Sigmoid colon (tissue), 4 donors: ENCODE measurements around the gene DDN.

Experiments used
- EP300 ChIP-seq, 4 donors: sonication (generic); formaldehyde crosslinking; IDR thresholded peaks; one replicate each; pipeline ENCODE4 v1.6.1; 2017; ENCODE audit warnings: antibody characterized with exemption in 4 of 4
- POLR2A ChIP-seq, 2 donors: fragments of 450-650 bp; IDR thresholded peaks; one replicate each; pipeline ENCODE4 v1.6.1; 2016; ENCODE audit warnings: antibody characterized with exemption in 2 of 2, mild to moderate bottlenecking in 2 of 2, moderate library complexity in 2 of 2
- POLR2AphosphoS5 ChIP-seq, 4 donors: sonication (generic); formaldehyde crosslinking; IDR thresholded peaks; one replicate each; pipeline ENCODE4 v1.6.1; 2017; ENCODE audit warnings: antibody characterized with exemption in 4 of 4
- TF ChIP-seq, protein P1 (sequence below), 4 experiments: fragments of 450-650 bp in 3 of 4; fragments of 200-600 bp in 1 of 4; IDR thresholded peaks; one replicate each; pipeline ENCODE4 v1.5.1; 2016 to 2019; ENCODE audit warnings: antibody characterized with exemption in 4 of 4, mild to moderate bottlenecking in 3 of 4, moderate library complexity in 2 of 4

DNA sequence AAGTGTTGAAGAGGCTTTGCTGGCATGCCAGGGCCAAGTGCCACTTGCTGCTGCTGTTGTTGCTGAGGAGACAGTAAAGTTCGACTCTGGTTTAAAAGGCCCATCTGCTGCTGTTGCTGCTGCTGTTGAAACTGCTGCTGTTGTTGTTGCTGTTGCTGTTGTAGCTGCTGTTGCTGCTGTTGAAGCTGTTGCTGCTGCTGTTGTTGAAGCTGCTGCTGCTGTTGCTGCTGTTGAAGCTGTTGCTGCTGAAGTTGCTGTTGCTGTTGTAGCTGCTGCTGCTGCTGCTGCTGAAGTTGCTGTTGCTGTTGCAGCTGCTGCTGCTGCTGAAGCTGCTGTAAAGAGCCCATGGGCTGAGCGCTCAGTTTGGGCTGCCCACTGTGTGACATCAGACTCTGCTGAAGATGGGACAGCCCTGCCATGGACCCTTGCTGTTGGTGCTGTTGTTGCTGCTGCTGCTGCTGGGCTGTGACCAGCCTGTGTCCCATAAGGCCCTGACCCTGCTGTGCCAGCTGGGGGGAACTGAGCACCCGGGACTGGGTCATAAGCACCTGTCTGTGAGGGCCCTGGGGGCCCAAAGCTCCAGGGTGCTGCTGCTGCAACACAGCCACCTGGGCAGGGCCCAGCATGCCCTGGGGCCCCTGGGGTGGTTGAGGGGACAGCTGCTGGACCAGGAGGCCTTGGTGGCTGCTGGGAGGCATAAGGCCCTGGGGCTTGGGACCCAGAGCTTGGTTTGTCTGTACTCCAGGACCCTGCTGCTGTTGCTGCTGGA is 33.7 kb upstream of the DDN start:
- TF ChIP-seq POLR2AphosphoS5 (IDR thresholded peaks at IDR 0.05) (no peak), EP300 (IDR thresholded peaks at IDR 0.05) (no peak), POLR2A (IDR thresholded peaks at IDR 0.05) (no peak)
- TF ChIP-seq, protein P1, sequence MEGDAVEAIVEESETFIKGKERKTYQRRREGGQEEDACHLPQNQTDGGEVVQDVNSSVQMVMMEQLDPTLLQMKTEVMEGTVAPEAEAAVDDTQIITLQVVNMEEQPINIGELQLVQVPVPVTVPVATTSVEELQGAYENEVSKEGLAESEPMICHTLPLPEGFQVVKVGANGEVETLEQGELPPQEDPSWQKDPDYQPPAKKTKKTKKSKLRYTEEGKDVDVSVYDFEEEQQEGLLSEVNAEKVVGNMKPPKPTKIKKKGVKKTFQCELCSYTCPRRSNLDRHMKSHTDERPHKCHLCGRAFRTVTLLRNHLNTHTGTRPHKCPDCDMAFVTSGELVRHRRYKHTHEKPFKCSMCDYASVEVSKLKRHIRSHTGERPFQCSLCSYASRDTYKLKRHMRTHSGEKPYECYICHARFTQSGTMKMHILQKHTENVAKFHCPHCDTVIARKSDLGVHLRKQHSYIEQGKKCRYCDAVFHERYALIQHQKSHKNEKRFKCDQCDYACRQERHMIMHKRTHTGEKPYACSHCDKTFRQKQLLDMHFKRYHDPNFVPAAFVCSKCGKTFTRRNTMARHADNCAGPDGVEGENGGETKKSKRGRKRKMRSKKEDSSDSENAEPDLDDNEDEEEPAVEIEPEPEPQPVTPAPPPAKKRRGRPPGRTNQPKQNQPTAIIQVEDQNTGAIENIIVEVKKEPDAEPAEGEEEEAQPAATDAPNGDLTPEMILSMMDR (IDR thresholded peaks at IDR 0.05): no peak
